Gastrocnemius medialis (tissue), 4 donors: Measurements from ENCODE around the gene ZNF70.

Experiments used
- CTCF ChIP-seq, 5 experiments: fragments of 450-650 bp in 3 of 5; fragments of 200-600 bp in 2 of 5; sonication (generic) in 2 of 5; IDR thresholded peaks in 4 of 5; conservative IDR thresholded peaks in 1 of 5; 1 replicate in 4 of 5; 2 replicates in 1 of 5; pipeline ENCODE4 v1.5.1; 2016 to 2019; ENCODE audit warnings: antibody characterized with exemption in 5 of 5, mild to moderate bottlenecking in 3 of 5, moderate library complexity in 3 of 5
- POLR2A ChIP-seq, 2 donors: fragments of 450-650 bp; IDR thresholded peaks; one replicate each; pipeline ENCODE4 v1.6.1; 2017; ENCODE audit warnings: antibody characterized with exemption in 2 of 2, mild to moderate bottlenecking in 2 of 2, moderate library complexity in 2 of 2

GRCh38 chr22:23786752-23787599, 36.1 kb upstream of the ZNF70 start, which contains the start of gene SMARCB1:
- peak in 2 of 5 experiments; percentile 20 to 23 for TF ChIP-seq CTCF (IDR thresholded peaks at IDR 0.05 in 4 of 5, conservative IDR thresholded peaks at IDR 0.05 in 1 of 5)
- TF ChIP-seq POLR2A (IDR thresholded peaks at IDR 0.05) = peak; percentile 87 to 88
